ENCODE measurements around the gene L1CAM. TPM values are rescaled to one million over a fixed set of nuclear protein-coding genes. Genes with fewer than 3 reads are reported as not detected.

L1CAM gene
- under 0.01 and 0.13 TPM in 2 replicates for total RNA-seq

GRCh38 chrX:153885968-153886903 is at the start of gene L1CAM:
L1CAM (minus strand) TSS chrX:153886173; CDS start chrX:153875836, 10,337 bp downstream.

GRCh38 chrX:153934762-153935325 is 48.9 kb upstream of the L1CAM start, which contains the start of gene NAA10:
NAA10 (minus strand) TSS chrX:153935037; CDS start chrX:153934904, 133 bp downstream.

GRCh38 chrX:153925739-153926551 is 40.0 kb upstream of the L1CAM start, which contains the start of gene ARHGAP4:
ARHGAP4 (minus strand) TSS chrX:153926264; CDS start chrX:153926202, 62 bp downstream.

GRCh38 chrX:153903991-153904957 is 18.3 kb upstream of the L1CAM start, which contains the start of gene AVPR2:
AVPR2 (plus strand) TSS chrX:153904673; CDS start chrX:153905146, 473 bp downstream.

GRCh38 chrX:153829799-153830639 is 56.0 kb downstream of the L1CAM start, which contains the start of gene PDZD4:
PDZD4 (minus strand) TSS chrX:153830544; CDS start chrX:153830298, 246 bp downstream.

Other genes with a start within 250 kb of the L1CAM start
- gene DUSP9, start 239.0 kb downstream of the L1CAM start, total RNA-seq = not detected in 2 replicates
- under 0.01 and 0.06 TPM in 2 replicates for gene PNCK, start 212.4 kb downstream of the L1CAM start, total RNA-seq
- 9.5 and 11.9 TPM in 2 replicates for gene SLC6A8, start 198.2 kb downstream of the L1CAM start, total RNA-seq
- 171 and 208 TPM in 2 replicates for gene BCAP31, start 161.8 kb downstream of the L1CAM start, total RNA-seq
- gene ABCD1, start 161.3 kb downstream of the L1CAM start, total RNA-seq = 13.6 and 14.7 TPM in 2 replicates
- gene PLXNB3, start 121.9 kb downstream of the L1CAM start, total RNA-seq = 4.3 and 7.5 TPM in 2 replicates
- 0.26 and 0.56 TPM in 2 replicates for gene SRPK3, start 105.1 kb downstream of the L1CAM start, total RNA-seq
- 57.4 and 67.8 TPM in 2 replicates for gene IDH3G, start 91.8 kb downstream of the L1CAM start, total RNA-seq
- 168 and 219 TPM in 2 replicates for gene SSR4, start 91.5 kb downstream of the L1CAM start, total RNA-seq
- gene PDZD4, start 55.6 kb downstream of the L1CAM start, total RNA-seq = 0.37 and 0.53 TPM in 2 replicates
- gene AVPR2, start 18.5 kb upstream of the L1CAM start, total RNA-seq = not detected in 2 replicates
- gene ARHGAP4, start 40.1 kb upstream of the L1CAM start, total RNA-seq = 1.1 and 1.2 TPM in 2 replicates
- gene NAA10, start 48.9 kb upstream of the L1CAM start, total RNA-seq = 42.7 and 52.8 TPM in 2 replicates
- gene RENBP, start 58.5 kb upstream of the L1CAM start, total RNA-seq = 18.8 and 20.8 TPM in 2 replicates
- 11.8 and 12.7 TPM in 2 replicates for gene HCFC1, start 85.6 kb upstream of the L1CAM start, total RNA-seq
- 6.4 and 7.3 TPM in 2 replicates for gene TMEM187, start 86.6 kb upstream of the L1CAM start, total RNA-seq
- gene IRAK1, start 133.7 kb upstream of the L1CAM start, total RNA-seq = 59.7 and 63.7 TPM in 2 replicates
- gene MECP2, start 211.5 kb upstream of the L1CAM start, total RNA-seq = 18.0 and 29.0 TPM in 2 replicates

Data from aortic smooth muscle cell (primary cell).